Nephron progenitor cell (in vitro differentiated cells): ENCODE data around the gene TBC1D16.

Source experiments
- DNase-seq: peaks from one replicate; pipeline ENCODE4 v3.0.0; 2021
- H3K27ac Mint-ChIP-seq: 2 replicates; pipeline ENCODE4 v1.8.0; 2021; ENCODE audit warnings: mild to moderate bottlenecking, moderate library complexity, mixed read lengths
- H3K27me3 Mint-ChIP-seq: 2 replicates; pipeline ENCODE4 v1.8.0; 2021; ENCODE audit warnings: mild to moderate bottlenecking, low read depth, mixed read lengths; ENCODE audit not compliant: poor library complexity
- H3K36me3 Mint-ChIP-seq: 2 replicates; pipeline ENCODE4 v1.8.0; 2021; ENCODE audit warnings: low read depth, mixed read lengths
- H3K4me1 Mint-ChIP-seq: 2 replicates; pipeline ENCODE4 v1.8.0; 2021; ENCODE audit warnings: mixed read lengths
- H3K4me3 Mint-ChIP-seq: 2 replicates; pipeline ENCODE4 v1.8.0; 2021; ENCODE audit warnings: mild to moderate bottlenecking, moderate library complexity, mixed read lengths
- H3K9me3 Mint-ChIP-seq: 2 replicates; pipeline ENCODE4 v1.8.0; 2021; ENCODE audit warnings: mild to moderate bottlenecking, moderate library complexity, mixed read lengths
- TF ChIP-seq, protein P1 (sequence below): fragments of 200-600 bp; sonication (generic); IDR thresholded peaks from 2 replicates; pipeline ENCODE4 v1.5.0; 2021; ENCODE audit warnings: antibody characterized with exemption

TBC1D16 gene

DNA sequence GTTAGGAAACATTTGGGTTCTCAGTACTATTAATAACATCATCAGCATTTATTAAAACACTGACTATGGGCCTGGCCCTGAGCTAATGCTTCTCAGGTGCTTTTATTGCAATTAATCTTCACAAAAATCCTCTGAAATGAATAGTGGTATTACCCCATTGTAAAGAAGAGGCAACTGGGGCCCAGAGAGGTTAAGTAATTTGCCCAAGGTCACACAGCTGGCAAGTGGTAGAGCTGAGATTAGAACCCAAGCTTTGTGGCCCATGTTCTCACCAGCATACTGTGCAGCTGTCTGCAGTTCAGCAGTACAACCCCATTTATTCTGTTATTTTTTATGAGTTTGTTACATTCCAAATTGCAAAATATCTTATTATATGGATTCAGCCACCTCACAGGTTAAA lies 82.3 kb downstream of the TBC1D16 start:
- DNase-seq: no peak
- peaks cover 13% of the 10 kb centered on the region for H3K36me3 Mint-ChIP-seq
- no peaks in the 10 kb centered on the region for H3K9me3 Mint-ChIP-seq
- no peak overlapping the region for H3K4me3 Mint-ChIP-seq
- H3K4me1 Mint-ChIP-seq: peaks cover 82% of the 10 kb centered on the region
- H3K27me3 Mint-ChIP-seq: peaks cover 18% of the 10 kb centered on the region
- H3K27ac Mint-ChIP-seq: no peak overlapping the region
- TF ChIP-seq, protein P1, sequence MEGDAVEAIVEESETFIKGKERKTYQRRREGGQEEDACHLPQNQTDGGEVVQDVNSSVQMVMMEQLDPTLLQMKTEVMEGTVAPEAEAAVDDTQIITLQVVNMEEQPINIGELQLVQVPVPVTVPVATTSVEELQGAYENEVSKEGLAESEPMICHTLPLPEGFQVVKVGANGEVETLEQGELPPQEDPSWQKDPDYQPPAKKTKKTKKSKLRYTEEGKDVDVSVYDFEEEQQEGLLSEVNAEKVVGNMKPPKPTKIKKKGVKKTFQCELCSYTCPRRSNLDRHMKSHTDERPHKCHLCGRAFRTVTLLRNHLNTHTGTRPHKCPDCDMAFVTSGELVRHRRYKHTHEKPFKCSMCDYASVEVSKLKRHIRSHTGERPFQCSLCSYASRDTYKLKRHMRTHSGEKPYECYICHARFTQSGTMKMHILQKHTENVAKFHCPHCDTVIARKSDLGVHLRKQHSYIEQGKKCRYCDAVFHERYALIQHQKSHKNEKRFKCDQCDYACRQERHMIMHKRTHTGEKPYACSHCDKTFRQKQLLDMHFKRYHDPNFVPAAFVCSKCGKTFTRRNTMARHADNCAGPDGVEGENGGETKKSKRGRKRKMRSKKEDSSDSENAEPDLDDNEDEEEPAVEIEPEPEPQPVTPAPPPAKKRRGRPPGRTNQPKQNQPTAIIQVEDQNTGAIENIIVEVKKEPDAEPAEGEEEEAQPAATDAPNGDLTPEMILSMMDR: no peak

DNA sequence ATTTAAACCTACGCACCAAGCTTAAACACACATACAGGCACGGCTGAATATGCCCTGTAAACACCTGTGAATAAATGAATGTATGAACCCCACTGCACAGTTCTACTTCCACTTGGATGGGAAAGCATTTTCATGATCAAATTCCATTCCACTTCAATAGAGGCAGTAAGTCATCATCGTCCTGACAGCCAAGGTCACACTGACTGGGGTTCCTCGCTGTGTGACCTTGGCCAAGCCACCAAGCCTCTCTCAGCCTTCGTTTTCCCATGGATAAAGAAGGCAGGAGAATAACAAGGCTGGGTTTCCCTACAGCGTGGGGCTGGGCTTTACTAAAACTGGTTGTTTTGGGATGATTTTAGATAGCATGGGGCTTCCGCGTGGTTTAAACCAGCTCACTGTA lies 82.8 kb downstream of the TBC1D16 start:
- DNase-seq: no peak
- H3K4me3 Mint-ChIP-seq: no peak overlapping the region
- H3K27me3 Mint-ChIP-seq: peaks cover 20% of the 10 kb centered on the region
- peaks cover 80% of the 10 kb centered on the region for H3K4me1 Mint-ChIP-seq
- H3K27ac Mint-ChIP-seq: no peak overlapping the region
- no peaks in the 10 kb centered on the region for H3K9me3 Mint-ChIP-seq
- TF ChIP-seq, protein P1: no peak
- H3K36me3 Mint-ChIP-seq: peaks cover 17% of the 10 kb centered on the region

DNA sequence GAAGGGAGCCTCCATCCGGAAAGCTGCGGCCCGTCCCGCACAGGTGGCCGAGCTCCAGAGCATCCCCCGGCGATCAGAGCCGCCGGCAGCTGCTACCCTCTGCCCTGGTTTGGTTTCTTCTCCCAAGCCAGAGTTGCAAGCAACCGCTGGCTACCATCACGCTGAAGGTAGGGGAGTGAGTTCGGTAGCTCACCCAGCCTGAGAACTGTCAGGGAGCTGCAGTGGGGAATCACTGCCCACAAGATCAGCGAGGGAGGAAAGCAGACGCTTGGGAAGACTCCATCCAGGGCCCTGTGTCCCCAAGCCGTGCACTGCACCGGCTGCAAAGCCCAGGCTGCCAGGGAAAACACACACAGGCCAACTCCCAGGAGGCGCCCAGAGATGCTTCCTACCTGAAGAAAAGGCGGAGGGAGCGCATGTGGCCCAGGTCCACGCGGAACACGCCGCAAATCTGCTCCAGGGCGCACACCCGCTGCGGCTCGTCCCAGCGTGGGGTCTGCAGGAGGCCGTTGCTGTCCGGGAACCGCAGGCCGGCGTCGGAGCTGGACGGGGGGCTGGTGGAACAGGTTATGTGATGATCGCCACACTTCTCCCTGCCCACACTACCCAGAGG lies 83.3 kb downstream of the TBC1D16 start:
- no peak for DNase-seq
- H3K9me3 Mint-ChIP-seq: no peaks in the 10 kb centered on the region
- TF ChIP-seq, protein P1: no peak
- peak overlapping the region; percentile 54 for H3K27ac Mint-ChIP-seq
- H3K4me1 Mint-ChIP-seq: peaks cover 75% of the 10 kb centered on the region
- peak overlapping the region; percentile 36 for H3K4me3 Mint-ChIP-seq
- H3K36me3 Mint-ChIP-seq: peaks cover 21% of the 10 kb centered on the region
- peaks cover 21% of the 10 kb centered on the region for H3K27me3 Mint-ChIP-seq

DNA sequence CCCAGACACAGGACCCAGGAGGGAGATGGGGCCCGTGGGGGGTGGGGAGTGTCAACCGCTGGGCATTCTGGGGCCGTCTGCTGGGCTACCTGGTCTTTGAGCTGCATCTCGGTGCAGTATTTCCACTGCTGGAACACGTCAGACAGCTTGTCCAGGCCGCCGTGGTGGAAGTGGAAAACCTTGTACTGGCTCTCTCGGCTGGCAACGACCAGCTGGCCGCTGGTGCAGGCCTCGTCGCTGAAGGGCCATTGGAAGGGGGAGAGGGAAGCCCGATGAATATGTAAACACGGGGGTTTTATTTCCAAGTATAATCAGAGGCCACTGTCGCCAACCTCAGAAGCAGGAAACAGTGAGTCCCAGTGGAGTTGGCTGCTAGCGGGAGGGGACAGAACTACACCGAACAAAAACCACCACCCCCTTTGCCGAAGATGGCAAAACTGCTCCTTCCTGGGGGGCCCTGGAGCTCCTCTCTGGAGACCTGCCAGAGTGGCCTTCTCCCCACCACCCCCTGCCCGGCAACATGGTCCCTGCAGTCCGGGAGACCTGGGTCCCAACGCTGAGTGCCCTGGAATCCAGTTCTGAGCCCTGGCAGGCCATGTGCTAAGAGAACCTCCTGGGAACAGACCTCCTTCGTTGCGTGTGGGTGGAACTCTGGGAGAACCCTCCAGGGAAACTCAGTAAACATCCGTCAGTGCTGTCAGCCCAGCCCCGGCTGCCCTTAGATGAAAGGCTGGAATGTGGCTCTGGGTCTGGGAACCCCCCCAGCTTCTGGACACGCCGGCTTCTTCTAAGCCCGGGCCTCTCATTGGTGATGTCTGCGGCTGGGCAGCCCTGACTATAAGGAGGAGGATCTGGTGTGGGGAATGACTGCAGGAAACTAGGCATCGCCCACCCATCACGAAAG lies 84.1 kb downstream of the TBC1D16 start:
- TF ChIP-seq, protein P1: no peak
- peak; percentile 77 for DNase-seq
- peak overlapping the region; percentile 62 for H3K4me3 Mint-ChIP-seq
- peaks cover 68% of the 10 kb centered on the region for H3K4me1 Mint-ChIP-seq
- peaks cover 21% of the 10 kb centered on the region for H3K27me3 Mint-ChIP-seq
- peaks cover 23% of the 10 kb centered on the region for H3K36me3 Mint-ChIP-seq
- H3K9me3 Mint-ChIP-seq: no peaks in the 10 kb centered on the region
- peak overlapping the region; percentile 54 for H3K27ac Mint-ChIP-seq

DNA sequence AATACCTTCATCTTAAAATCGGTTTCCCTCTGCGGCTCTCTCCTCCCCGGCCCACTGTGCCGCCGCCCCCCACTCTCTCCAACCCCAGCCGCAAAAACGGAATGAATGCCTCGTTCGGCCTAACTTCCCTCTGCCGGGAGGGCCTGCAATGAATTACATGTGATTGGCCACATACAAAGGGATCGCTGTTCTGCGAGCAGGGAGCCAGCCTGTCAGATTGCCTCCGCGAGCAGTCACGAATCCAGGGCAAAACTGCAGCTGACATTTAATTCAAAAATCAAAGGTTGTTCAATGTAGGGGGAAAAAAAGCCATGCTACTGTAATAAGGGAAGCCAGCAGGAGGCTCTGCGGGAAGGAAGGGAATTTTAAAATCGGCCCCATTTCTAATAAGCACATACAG lies 84.9 kb downstream of the TBC1D16 start:
- H3K4me1 Mint-ChIP-seq: peaks cover 65% of the 10 kb centered on the region
- H3K36me3 Mint-ChIP-seq: peaks cover 27% of the 10 kb centered on the region
- H3K27ac Mint-ChIP-seq: peak overlapping the region; percentile 62
- H3K27me3 Mint-ChIP-seq: peaks cover 21% of the 10 kb centered on the region
- H3K9me3 Mint-ChIP-seq: no peaks in the 10 kb centered on the region
- TF ChIP-seq, protein P1: no peak
- DNase-seq: no peak
- H3K4me3 Mint-ChIP-seq: peak overlapping the region; percentile 76
